C4-2B (cell line): ENCODE data around the gene DERL3.

Experiments used
- ZFX ChIP-seq: fragments of 450-650 bp; IDR thresholded peaks from 2 replicates; pipeline ENCODE4 v1.6.1; 2017
- TF ChIP-seq, protein P1 (sequence below): fragments of 450-650 bp; conservative IDR thresholded peaks from 2 replicates; pipeline ENCODE4 v1.5.1; 2017; ENCODE audit warnings: mild to moderate bottlenecking

GRCh38 chr22:23786261-23786710 lies 52.5 kb downstream of the DERL3 start:
- TF ChIP-seq, protein P1, sequence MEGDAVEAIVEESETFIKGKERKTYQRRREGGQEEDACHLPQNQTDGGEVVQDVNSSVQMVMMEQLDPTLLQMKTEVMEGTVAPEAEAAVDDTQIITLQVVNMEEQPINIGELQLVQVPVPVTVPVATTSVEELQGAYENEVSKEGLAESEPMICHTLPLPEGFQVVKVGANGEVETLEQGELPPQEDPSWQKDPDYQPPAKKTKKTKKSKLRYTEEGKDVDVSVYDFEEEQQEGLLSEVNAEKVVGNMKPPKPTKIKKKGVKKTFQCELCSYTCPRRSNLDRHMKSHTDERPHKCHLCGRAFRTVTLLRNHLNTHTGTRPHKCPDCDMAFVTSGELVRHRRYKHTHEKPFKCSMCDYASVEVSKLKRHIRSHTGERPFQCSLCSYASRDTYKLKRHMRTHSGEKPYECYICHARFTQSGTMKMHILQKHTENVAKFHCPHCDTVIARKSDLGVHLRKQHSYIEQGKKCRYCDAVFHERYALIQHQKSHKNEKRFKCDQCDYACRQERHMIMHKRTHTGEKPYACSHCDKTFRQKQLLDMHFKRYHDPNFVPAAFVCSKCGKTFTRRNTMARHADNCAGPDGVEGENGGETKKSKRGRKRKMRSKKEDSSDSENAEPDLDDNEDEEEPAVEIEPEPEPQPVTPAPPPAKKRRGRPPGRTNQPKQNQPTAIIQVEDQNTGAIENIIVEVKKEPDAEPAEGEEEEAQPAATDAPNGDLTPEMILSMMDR, result no peak
- no peak for TF ChIP-seq ZFX
